HG02840 (cell line): ENCODE measurements around the gene MISP3.

Source experiments
- ATAC-seq: cut with Tn5 transposase; IDR thresholded peaks from one replicate; pipeline ENCODE4 v1.9.1; 2021; ENCODE audit warnings: mild to moderate bottlenecking, moderate library complexity, moderate number of reproducible peaks; ENCODE audit not compliant: unreplicated experiment, low FRiP score

Gene MISP3

GRCh38 chr19:14118165-14119051, 45.8 kb downstream of the MISP3 start:
- ATAC-seq = peak; percentile 26

GRCh38 chr19:14119146-14119545, 46.6 kb downstream of the MISP3 start:
- no peak for ATAC-seq

- ATAC-seq = no peak
These were observed 47.3 kb downstream of the MISP3 start for GRCh38 chr19:14119644-14120496.

DNA sequence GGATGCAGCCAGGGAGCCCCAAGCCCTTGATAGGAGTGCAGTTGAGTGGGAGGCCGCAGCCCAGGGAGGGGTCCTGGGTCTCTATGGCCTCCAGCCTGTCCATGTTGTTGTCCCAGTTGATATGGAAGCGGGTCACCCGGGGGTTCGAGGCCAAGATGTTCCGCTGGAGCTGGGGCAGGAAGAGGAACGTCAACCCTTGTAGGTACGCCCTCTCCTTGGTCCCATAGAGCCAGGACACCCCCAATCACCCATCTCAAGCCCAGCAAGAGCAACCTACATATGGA, 47.9 kb downstream of the MISP3 start:
- ATAC-seq = no peak

DNA sequence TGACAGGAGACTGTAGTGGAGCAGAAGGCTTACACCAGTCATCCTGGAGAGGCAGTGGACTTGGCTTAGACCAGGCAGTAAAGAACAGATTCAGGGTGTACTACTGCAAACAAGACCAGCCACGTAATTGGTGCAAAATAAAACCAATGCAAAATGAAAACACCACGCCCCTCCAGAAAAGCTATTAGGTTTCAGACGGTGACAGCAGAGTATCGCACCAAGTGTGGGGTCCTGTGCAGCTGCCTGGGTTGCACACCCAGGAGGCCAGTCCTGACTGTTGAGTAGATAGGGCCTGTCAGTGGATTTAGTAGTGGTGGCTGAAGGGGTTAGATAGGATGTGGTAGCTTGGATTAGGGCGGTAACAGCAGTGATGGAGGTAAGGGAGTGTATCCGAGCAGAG, 50.3 kb downstream of the MISP3 start:
- ATAC-seq = no peak
